ENCODE data around the gene MEGF6. TPM values are rescaled to one million over a fixed set of nuclear protein-coding genes. Genes with fewer than 3 reads are reported as not detected.

The MEGF6 gene
- total and polyA plus RNA-seq, 2 of the 8 experiments (the other 6 are each of a cell fraction or from before 2014, with no cell fraction given) = 4.1 to 14.8 TPM

DNA sequence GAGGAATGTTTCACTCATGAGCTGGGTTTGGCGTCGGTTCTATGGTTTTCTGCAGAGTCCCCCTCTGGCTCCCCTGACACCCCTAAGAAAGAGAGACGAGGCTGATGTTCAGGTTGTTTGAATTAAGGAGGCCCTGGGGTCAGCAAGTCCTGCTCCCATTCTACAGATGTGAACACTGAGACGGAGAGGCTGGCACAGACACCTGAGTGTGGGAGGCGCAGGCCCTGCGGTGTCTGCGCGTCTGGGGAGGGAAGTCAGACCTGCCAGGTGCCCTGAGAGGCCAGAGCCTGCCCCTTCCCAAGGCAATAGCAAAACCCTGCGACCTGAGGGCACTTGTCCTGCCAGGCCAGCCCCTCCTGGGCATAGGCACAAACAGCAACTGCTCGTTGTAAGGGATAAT, 47.7 kb downstream of the MEGF6 start:
- no peak overlapping the region for H3K9ac ChIP-seq (replicated peaks in 1 of 4; ENCODE audit: extremely low read depth in 1 of 4, low read depth in 3 of 4, low read length in 3 of 4)
- WGBS, 2 experiments (ENCODE audit: extremely low coverage in 1 of 2, insufficient coverage in 1 of 2, insufficient read length in 1 of 2, insufficient replicate concordance in 2 of 2, low coverage in 1 of 2, low lambda C conversion rate in 2 of 2, missing lambda C conversion rate in 1 of 2) = 93% methylated on average over 10 of the region's 10 CpGs; no CpG with 5 or more reads in 1 of the 2 experiments
- H2BK20ac ChIP-seq (ENCODE audit: low read length) = no peak overlapping the region
- H3K4me1 ChIP-seq (replicated peaks in 1 of 4; ENCODE audit: control insufficient read depth in 3 of 4, insufficient read depth in 4 of 4, low read length in 3 of 4) = no peaks in the 10 kb centered on the region
- H2BK15ac ChIP-seq (ENCODE audit: low read length) = no peak overlapping the region
- H3K56ac ChIP-seq (replicated peaks; ENCODE audit: insufficient read length, low read depth, low read length) = no peak overlapping the region
- H3K9me3 ChIP-seq (ENCODE audit: insufficient read depth in 2 of 2, low read depth in 1 of 2, low read length in 1 of 2) = no peaks in the 10 kb centered on the region
- ChIA-PET CTCF (ENCODE audit: partially characterized antibody) (interaction anchor here (0.6 to 7.2 kb wide), 15 partner anchors 11 to 161 kb away, joined by 3 to 148 read pairs (median 5); no protein-coding TSS in a partner anchor), POLR2A (ENCODE audit: partially characterized antibody) (no interaction called here)
- H3K23ac ChIP-seq (ENCODE audit: insufficient read length) = no peak overlapping the region
- no peak overlapping the region for H2AK5ac ChIP-seq (ENCODE audit: low read depth, low read length)
- no peak overlapping the region for H4K91ac ChIP-seq (replicated peaks; ENCODE audit: insufficient read length, low read length)
- no peaks in the 10 kb centered on the region for H3K23me2 ChIP-seq (ENCODE audit: low read depth, low read length)
- no peak overlapping the region for H2BK120ac ChIP-seq (replicated peaks; ENCODE audit: low read depth, low read length)
- no peak overlapping the region for H3K4me2 ChIP-seq (ENCODE audit: insufficient read depth in 1 of 2, low read depth in 2 of 2, low read length in 2 of 2)
- DNase-seq (ENCODE audit: low read depth in 1 of 2, low spot score in 2 of 2) (no peak), FAIRE-seq (no peak)
- no peaks in the 10 kb centered on the region for H3K79me2 ChIP-seq (ENCODE audit: control insufficient read depth in 1 of 2, insufficient read depth in 2 of 2, low read length in 2 of 2)
- no peaks in the 10 kb centered on the region; the same call in 1 of the 2 replicates for H3K79me1 ChIP-seq (ENCODE audit: low read depth, low read length)
- H3K27me3 ChIP-seq (replicated peaks in 1 of 4; ENCODE audit: control insufficient read depth in 3 of 4, extremely low read depth in 1 of 4, insufficient read depth in 3 of 4, low read length in 3 of 4) = no peaks in the 10 kb centered on the region
- no peaks in the 10 kb centered on the region for H3K36me3 ChIP-seq (ENCODE audit: control insufficient read depth in 2 of 4, insufficient read depth in 4 of 4, low read length in 3 of 4)
- no peak for TF ChIP-seq YY1 (IDR thresholded peaks at IDR 0.05; ENCODE audit: low read depth, low read length)
- no peak for TF ChIP-seq CREB1 (IDR thresholded peaks at IDR 0.05)
- TF ChIP-seq, protein P1, sequence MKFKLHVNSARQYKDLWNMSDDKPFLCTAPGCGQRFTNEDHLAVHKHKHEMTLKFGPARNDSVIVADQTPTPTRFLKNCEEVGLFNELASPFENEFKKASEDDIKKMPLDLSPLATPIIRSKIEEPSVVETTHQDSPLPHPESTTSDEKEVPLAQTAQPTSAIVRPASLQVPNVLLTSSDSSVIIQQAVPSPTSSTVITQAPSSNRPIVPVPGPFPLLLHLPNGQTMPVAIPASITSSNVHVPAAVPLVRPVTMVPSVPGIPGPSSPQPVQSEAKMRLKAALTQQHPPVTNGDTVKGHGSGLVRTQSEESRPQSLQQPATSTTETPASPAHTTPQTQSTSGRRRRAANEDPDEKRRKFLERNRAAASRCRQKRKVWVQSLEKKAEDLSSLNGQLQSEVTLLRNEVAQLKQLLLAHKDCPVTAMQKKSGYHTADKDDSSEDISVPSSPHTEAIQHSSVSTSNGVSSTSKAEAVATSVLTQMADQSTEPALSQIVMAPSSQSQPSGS (IDR thresholded peaks at IDR 0.05; ENCODE audit: low read length) = no peak
- no peak for TF ChIP-seq GABPA (IDR thresholded peaks at IDR 0.05; ENCODE audit: borderline replicate concordance, insufficient read depth, low read length)
- no peak for TF ChIP-seq POLR2AphosphoS5 (IDR thresholded peaks at IDR 0.05; ENCODE audit: low read depth, low read length)
- TF ChIP-seq SIRT6 (IDR thresholded peaks at IDR 0.05; ENCODE audit: low read length) = no peak
- TF ChIP-seq, protein P2, sequence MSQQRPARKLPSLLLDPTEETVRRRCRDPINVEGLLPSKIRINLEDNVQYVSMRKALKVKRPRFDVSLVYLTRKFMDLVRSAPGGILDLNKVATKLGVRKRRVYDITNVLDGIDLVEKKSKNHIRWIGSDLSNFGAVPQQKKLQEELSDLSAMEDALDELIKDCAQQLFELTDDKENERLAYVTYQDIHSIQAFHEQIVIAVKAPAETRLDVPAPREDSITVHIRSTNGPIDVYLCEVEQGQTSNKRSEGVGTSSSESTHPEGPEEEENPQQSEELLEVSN (IDR thresholded peaks at IDR 0.05) = no peak
- no peak for TF ChIP-seq MAFK (IDR thresholded peaks at IDR 0.05; ENCODE audit: low read depth, low read length)
- no peak overlapping the region for H2BK5ac ChIP-seq (ENCODE audit: low read depth, low read length)
- H2BK12ac ChIP-seq (ENCODE audit: low read depth, low read length) = no peak overlapping the region
- H3K4ac ChIP-seq (replicated peaks; ENCODE audit: insufficient read length, low read depth, low read length) = no peak overlapping the region
- H3K4me3 ChIP-seq (ENCODE audit: extremely low read depth in 1 of 4, insufficient read depth in 2 of 4, low read depth in 3 of 4, low read length in 4 of 4) = no peak overlapping the region
- H3K27ac ChIP-seq (ENCODE audit: low read depth, low read length) = no peak overlapping the region
- H4K8ac ChIP-seq (ENCODE audit: extremely low read depth, insufficient read depth, low read length) = no peak overlapping the region
- H3K18ac ChIP-seq (ENCODE audit: extremely low read depth, low read length) = no peak overlapping the region
- no peak overlapping the region for H4K5ac ChIP-seq (ENCODE audit: insufficient read length, low read depth, low read length)
- peaks cover 0 to 4% of the 10 kb centered on the region in 2 experiments for H4K20me1 ChIP-seq (replicated peaks in 1 of 2; ENCODE audit: control insufficient read depth in 1 of 2, insufficient read depth in 2 of 2, low read length in 2 of 2)
- no peak overlapping the region for H3K14ac ChIP-seq (ENCODE audit: insufficient read length)
- no peak overlapping the region for H2AFZ ChIP-seq (ENCODE audit: low read length)

All from H1 (cell line).